Ovary (tissue), 9 donors: ENCODE data around the gene KLRC4. TPM values are rescaled to one million over a fixed set of nuclear protein-coding genes. Genes with fewer than 3 reads are reported as not detected.

ENCODE experiments used
- DNase-seq, 5 donors: peaks; one replicate each; pipeline ENCODE4 v3.0.0-alpha.2; 2019 to 2020
- H3K27ac ChIP-seq, 2 donors: fragments of 200-600 bp; one replicate each; pipeline versions ENCODE4 v1.5.1 to v1.8.0; 2019 to 2022
- H3K27me3 ChIP-seq: fragments of 200-600 bp; one replicate; pipeline ENCODE4 v1.8.0; 2022
- H3K36me3 ChIP-seq: fragments of 200-600 bp; sonication (generic); one replicate; pipeline ENCODE4 v1.5.1; 2019
- H3K4me1 ChIP-seq: one replicate; pipeline ENCODE4 v1.8.1; 2013; ENCODE audit warnings: mild to moderate bottlenecking, moderate library complexity; ENCODE audit not compliant: insufficient read depth
- H3K4me3 ChIP-seq: fragments of 200-600 bp; sonication (generic); one replicate; pipeline ENCODE4 v1.5.1; 2017
- H3K9me3 ChIP-seq, 2 donors: fragments of 200-600 bp in 1 of 2; sonication (generic) in 1 of 2; one replicate each; pipeline versions ENCODE4 v1.5.1 to v1.8.1; 2013 to 2019; ENCODE audit warnings: mild to moderate bottlenecking in 1 of 2, moderate library complexity in 1 of 2
- EP300 ChIP-seq: sonication (generic); formaldehyde crosslinking; IDR thresholded peaks from one replicate; pipeline ENCODE4 v1.6.1; 2017; ENCODE audit warnings: antibody characterized with exemption
- POLR2A ChIP-seq: fragments of 450-650 bp; IDR thresholded peaks from one replicate; pipeline ENCODE4 v1.6.1; 2017; ENCODE audit warnings: antibody characterized with exemption, mild to moderate bottlenecking, moderate library complexity
- WGBS, 3 donors: extraction: QIAGEN DNeasy Blood & Tissue Kit in 1 of 3; methylation state at CpG; one replicate each; pipeline versions ENCODE4 v1.1.5 to v1.1.7; 2013 to 2017; 5-methylcytosine and 5-hydroxymethylcytosine counted together
- intact Hi-C, 4 donors: fragments of 100-400 bp; cut with DNase I; formaldehyde crosslinking; loops; one replicate each; pipeline versions ENCODE4 v1.11.0 to v1.15.1; 2022 to 2023
- polyA plus RNA-seq, 2 donors: library from polyadenylated mRNA; stranded (reverse); fragments of 200-250 nt in 1 of 2; fragments of 350-450 nt in 1 of 2; fragmentation: Illumina TruSeq in 1 of 2; extraction: RNeasy Lipid Tissue Mini Kit (QIAGEN cat#74804) in 1 of 2; gene quantifications; one replicate each; pipeline ENCODE4 v1.2.3, GENCODE V29; 2013 to 2014
- total RNA-seq, 7 donors: library from RNA; depleted of rRNA in 2 of 7; stranded (reverse); fragments of >200 nt in 2 of 7; fragmentation: NEBNext Ultra II Directional in 3 of 7; extraction: Animal tissue kit (Norgen Biotek cat#: 25700) in 3 of 7; gene quantifications; one replicate each; pipeline versions ENCODE4 v1.1.0 to v1.2.4, GENCODE V29; 2016 to 2023
- TF ChIP-seq, protein P1 (sequence below), 3 donors: fragments of 450-650 bp in 2 of 3; fragments of 200-600 bp in 1 of 3; IDR thresholded peaks; one replicate each; pipeline versions ENCODE4 v1.5.1 to v1.8.0; 2016 to 2022; ENCODE audit warnings: antibody characterized with exemption in 3 of 3, mild to moderate bottlenecking in 1 of 3
- donor health status: DM: no; HTN: no; CAD: no; lungs with moderate emphysema.
- donor health status: DM: no; HTN: no; CAD: no.
- donor health status: Bipolar disorder and iron deficiency.
- donor health status: DM: yes; HTN: yes; CAD: no.
- donor health status: DM: no; HTN: no; CAD: no.
- donor health status: DM: yes; HTN: yes; CAD: no.

The KLRC4 gene
- total and polyA plus RNA-seq, 9 donors: 0.30 to 0.60 TPM; not detected in 7

DNA sequence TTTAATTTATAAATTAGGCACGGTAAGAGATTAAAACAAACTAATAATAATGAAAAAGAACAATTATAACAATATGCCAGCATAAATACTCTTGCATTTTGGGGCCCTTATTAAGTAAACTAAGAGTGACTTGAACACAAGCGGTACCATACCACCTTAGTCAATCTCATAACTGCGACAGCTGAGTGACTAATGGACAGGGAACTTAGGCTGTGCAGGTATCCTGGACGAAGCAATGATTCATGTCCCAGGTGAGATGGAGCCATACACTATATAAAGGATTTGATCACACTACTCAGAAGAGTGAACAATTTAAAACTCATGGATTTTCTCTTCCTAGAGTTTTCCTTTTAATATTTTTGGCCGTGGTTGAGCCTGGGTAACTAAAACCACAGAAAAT lies 4.3 kb downstream of the KLRC4 start:
- 92 to 94% (median 93%) methylated on average over 5 of the region's 5 CpGs for WGBS, 3 donors
- H3K27me3 ChIP-seq: no peaks in the 10 kb centered on the region
- no peaks in the 10 kb centered on the region for H3K36me3 ChIP-seq
- no peak overlapping the region for H3K4me3 ChIP-seq
- no peaks in the 10 kb centered on the region for H3K4me1 ChIP-seq
- no peaks in the 10 kb centered on the region for H3K9me3 ChIP-seq
- no peak for DNase-seq
- intact Hi-C loops: no loop called here
- TF ChIP-seq, protein P1, sequence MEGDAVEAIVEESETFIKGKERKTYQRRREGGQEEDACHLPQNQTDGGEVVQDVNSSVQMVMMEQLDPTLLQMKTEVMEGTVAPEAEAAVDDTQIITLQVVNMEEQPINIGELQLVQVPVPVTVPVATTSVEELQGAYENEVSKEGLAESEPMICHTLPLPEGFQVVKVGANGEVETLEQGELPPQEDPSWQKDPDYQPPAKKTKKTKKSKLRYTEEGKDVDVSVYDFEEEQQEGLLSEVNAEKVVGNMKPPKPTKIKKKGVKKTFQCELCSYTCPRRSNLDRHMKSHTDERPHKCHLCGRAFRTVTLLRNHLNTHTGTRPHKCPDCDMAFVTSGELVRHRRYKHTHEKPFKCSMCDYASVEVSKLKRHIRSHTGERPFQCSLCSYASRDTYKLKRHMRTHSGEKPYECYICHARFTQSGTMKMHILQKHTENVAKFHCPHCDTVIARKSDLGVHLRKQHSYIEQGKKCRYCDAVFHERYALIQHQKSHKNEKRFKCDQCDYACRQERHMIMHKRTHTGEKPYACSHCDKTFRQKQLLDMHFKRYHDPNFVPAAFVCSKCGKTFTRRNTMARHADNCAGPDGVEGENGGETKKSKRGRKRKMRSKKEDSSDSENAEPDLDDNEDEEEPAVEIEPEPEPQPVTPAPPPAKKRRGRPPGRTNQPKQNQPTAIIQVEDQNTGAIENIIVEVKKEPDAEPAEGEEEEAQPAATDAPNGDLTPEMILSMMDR (IDR thresholded peaks at IDR 0.05): no peak
- TF ChIP-seq EP300 (no peak), POLR2A (no peak)
- H3K27ac ChIP-seq: no peak overlapping the region

DNA sequence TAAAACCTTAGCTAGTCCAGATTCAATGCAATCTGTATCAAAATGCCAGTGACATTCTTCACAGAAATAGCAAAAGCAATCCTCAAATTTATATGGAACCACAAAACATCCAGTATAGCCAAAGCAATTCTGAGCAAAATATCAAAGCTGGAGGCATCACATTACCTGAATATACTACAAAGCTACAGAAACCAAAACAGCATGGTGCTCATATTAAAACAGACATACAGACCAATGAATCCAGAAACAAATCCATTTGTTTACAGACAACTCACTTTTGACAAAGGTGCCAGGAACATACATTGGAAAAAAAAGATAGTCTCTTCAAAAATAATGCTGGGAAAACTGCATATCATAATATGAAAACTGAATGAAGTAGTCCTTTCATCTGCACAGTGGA lies 4.8 kb downstream of the KLRC4 start:
- Histone ChIP-seq H3K4me1 (no peaks in the 10 kb centered on the region), H3K9me3 (no peaks in the 10 kb centered on the region), H3K27ac (no peak overlapping the region), H3K27me3 (no peaks in the 10 kb centered on the region), H3K36me3 (no peaks in the 10 kb centered on the region), H3K4me3 (no peak overlapping the region)
- intact Hi-C loops: no loop called here
- no peak for TF ChIP-seq EP300
- TF ChIP-seq, protein P1 (IDR thresholded peaks at IDR 0.05): no peak
- no peak for TF ChIP-seq POLR2A
- no peak for DNase-seq

DNA sequence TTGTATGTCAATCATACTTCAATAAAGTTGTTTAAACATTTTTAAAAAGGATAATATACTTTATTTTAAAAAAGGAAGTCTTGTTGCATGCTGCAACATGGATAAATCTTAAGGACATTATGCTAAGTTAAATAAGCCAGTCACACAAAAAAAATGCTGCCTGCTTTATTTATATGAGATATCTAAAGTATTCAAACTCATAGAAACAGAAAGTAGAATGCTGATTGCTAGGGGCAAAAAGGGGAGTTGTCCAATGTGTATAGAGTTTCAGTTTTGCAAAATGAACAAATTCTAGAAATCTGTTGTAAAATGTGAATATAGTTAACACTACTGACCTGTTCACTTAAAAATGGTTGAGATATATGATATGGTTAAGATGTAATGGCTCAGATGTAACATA lies 8.7 kb downstream of the KLRC4 start:
- H3K36me3 ChIP-seq: no peaks in the 10 kb centered on the region
- H3K4me3 ChIP-seq: no peak overlapping the region
- H3K27ac ChIP-seq: no peak overlapping the region
- intact Hi-C loops: no loop called here
- no peak for DNase-seq
- TF ChIP-seq EP300: no peak
- TF ChIP-seq, protein P1 (IDR thresholded peaks at IDR 0.05): no peak
- no peak for TF ChIP-seq POLR2A
- no peaks in the 10 kb centered on the region for H3K4me1 ChIP-seq
- H3K27me3 ChIP-seq: no peaks in the 10 kb centered on the region
- H3K9me3 ChIP-seq: no peaks in the 10 kb centered on the region

DNA sequence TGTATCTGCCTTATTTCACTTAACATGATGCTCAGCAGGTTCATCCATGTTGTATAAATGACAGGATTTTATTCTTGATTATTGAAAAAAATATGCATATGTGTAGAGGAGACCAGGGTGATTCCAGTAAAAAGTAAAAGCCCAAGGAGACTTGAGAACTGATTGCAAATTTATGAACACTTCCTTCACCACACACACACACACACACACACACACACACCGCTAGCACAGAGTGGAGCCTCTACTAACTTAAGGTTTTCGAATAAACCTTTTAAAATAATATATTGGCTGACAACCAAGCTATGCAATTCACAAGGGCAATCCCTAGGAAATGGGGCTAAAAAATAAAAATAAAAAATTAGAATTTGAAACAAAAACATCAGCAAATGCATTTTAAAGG lies 11.4 kb downstream of the KLRC4 start:
- WGBS, 3 donors: 87 to 93% (median 92%) methylated on average over 2 of the region's 2 CpGs
- no peaks in the 10 kb centered on the region for H3K4me1 ChIP-seq

More for the DNA sequence above, 11.4 kb downstream of the KLRC4 start:
- intact Hi-C loops: no loop called here
- Histone ChIP-seq H3K27me3 (no peaks in the 10 kb centered on the region), H3K9me3 (no peaks in the 10 kb centered on the region), H3K36me3 (no peaks in the 10 kb centered on the region), H3K4me3 (no peak overlapping the region), H3K27ac (no peak overlapping the region)
- TF ChIP-seq, protein P1 (IDR thresholded peaks at IDR 0.05): no peak
- TF ChIP-seq EP300 (no peak), POLR2A (no peak)
- no peak for DNase-seq
